Right lobe of liver (tissue), 6 donors: ENCODE results near the gene PDIA5. TPM values are rescaled to one million over a fixed set of nuclear protein-coding genes. Genes with fewer than 3 reads are reported as not detected.

Source experiments
- ATAC-seq, 4 donors: fragments of 200-7000 bp; cut with Tn5 transposase; one replicate each; pipeline ENCODE4 v1.9.1; 2020; ENCODE audit warnings: mild to moderate bottlenecking in 4 of 4, moderate library complexity in 4 of 4
- DNase-seq, 3 donors: peaks; one replicate each; pipeline ENCODE4 v3.0.0-alpha.2; 2020
- H3K27ac ChIP-seq, 3 donors: fragments of 200-600 bp; one replicate each; pipeline ENCODE4 v1.8.0; 2022
- H3K27me3 ChIP-seq, 2 donors: fragments of 200-600 bp; one replicate each; pipeline ENCODE4 v1.8.0; 2022
- H3K36me3 ChIP-seq, 4 donors: fragments of 200-600 bp; sonication (generic) in 1 of 4; one replicate each; pipeline versions ENCODE4 v1.5.1 to v1.8.0; 2017 to 2022; ENCODE audit warnings: control low read depth in 1 of 4
- H3K4me1 ChIP-seq, 4 donors: fragments of 200-600 bp; sonication (generic) in 1 of 4; one replicate each; pipeline versions ENCODE4 v1.5.1 to v1.8.0; 2017 to 2022; ENCODE audit warnings: control low read depth in 1 of 4
- H3K4me3 ChIP-seq, 3 donors: fragments of 200-600 bp; one replicate each; pipeline ENCODE4 v1.8.0; 2022
- H3K9me3 ChIP-seq, 4 donors: fragments of 200-600 bp; sonication (generic) in 1 of 4; one replicate each; pipeline versions ENCODE4 v1.5.1 to v1.8.0; 2017 to 2022; ENCODE audit warnings: control low read depth in 1 of 4
- CTCF ChIP-seq, 4 donors: fragments of 200-600 bp in 3 of 4; fragments of 450-650 bp in 1 of 4; IDR thresholded peaks; one replicate each; pipeline versions ENCODE4 v1.5.1 to v1.8.0; 2016 to 2022; ENCODE audit warnings: antibody characterized with exemption in 4 of 4, mild to moderate bottlenecking in 2 of 4
- POLR2A ChIP-seq: fragments of 450-650 bp; IDR thresholded peaks from one replicate; pipeline ENCODE4 v1.6.1; 2017; ENCODE audit warnings: antibody characterized with exemption, mild to moderate bottlenecking
- WGBS: methylation state at CpG from one replicate; pipeline ENCODE4 v1.1.6; 2018; ENCODE audit warnings: low coverage, low lambda C conversion rate; ENCODE audit not compliant: insufficient coverage; ENCODE audit errors: missing lambda C conversion rate; 5-methylcytosine and 5-hydroxymethylcytosine counted together
- intact Hi-C, 2 donors: fragments of 100-400 bp; cut with DNase I; formaldehyde crosslinking; loops; one replicate each; pipeline versions ENCODE4 v1.11.2 to v1.14.1; 2022
- total RNA-seq, 6 experiments: library from RNA; depleted of rRNA in 2 of 6; stranded (reverse); fragments of >200 nt in 2 of 6; fragmentation: NEBNext Ultra II Directional in 3 of 6; extraction: Animal tissue kit (Norgen Biotek cat#: 25700) in 3 of 6; gene quantifications; one replicate each; pipeline versions ENCODE4 v1.1.0 to v1.2.4, GENCODE V29; 2016 to 2023
- donor health status: DM: no; HTN: yes; CAD: no.
- donor health status: DM: no; HTN: no; CAD: no.
- donor health status: DM: no; HTN: no; CAD: no.
- donor health status: DM: no; HTN: yes; CAD: no.
- donor health status: DM: no; HTN: yes; CAD: no.

Gene PDIA5
- total RNA-seq, 6 experiments from 2014 or later = 26.2 to 109 (median 51.9) TPM

GRCh38 chr3:123034996-123035395 is 31.8 kb upstream of the PDIA5 start:
- intact Hi-C loops = no loop called here
- TF ChIP-seq CTCF (IDR thresholded peaks at IDR 0.05) = no peak
- no peak for TF ChIP-seq POLR2A
- DNase-seq = no peak
- no peaks in the 10 kb centered on the region for H3K27me3 ChIP-seq
- WGBS = 91% methylated on average over 3 of the region's 3 CpGs
- no peak overlapping the region for H3K4me3 ChIP-seq
- ATAC-seq = no peak
- no peak overlapping the region for H3K27ac ChIP-seq
- peaks cover 0 to 11% (median 0%) of the 10 kb centered on the region in 4 donors for H3K4me1 ChIP-seq
- H3K9me3 ChIP-seq = no peaks in the 10 kb centered on the region
- H3K36me3 ChIP-seq = no peaks in the 10 kb centered on the region

GRCh38 chr3:123036352-123037014 is 30.3 kb upstream of the PDIA5 start:
- intact Hi-C loops = no loop called here
- no peaks in the 10 kb centered on the region for H3K27me3 ChIP-seq
- no peaks in the 10 kb centered on the region for H3K36me3 ChIP-seq
- no peak overlapping the region for H3K27ac ChIP-seq
- no peak overlapping the region for H3K4me3 ChIP-seq
- peaks cover 0 to 11% (median 0%) of the 10 kb centered on the region in 4 donors for H3K4me1 ChIP-seq
- WGBS = 33% methylated on average over 8 of the region's 8 CpGs
- DNase-seq (no peak), ATAC-seq (peak; percentile 65 to 81 (median 74))
- H3K9me3 ChIP-seq = no peaks in the 10 kb centered on the region
- TF ChIP-seq POLR2A (no peak), CTCF (IDR thresholded peaks at IDR 0.05) (peak in 2 of 4 donors; percentile 17 to 20)

- ATAC-seq (no peak), DNase-seq (no peak)
- Histone ChIP-seq H3K9me3 (no peaks in the 10 kb centered on the region), H3K4me3 (no peak overlapping the region), H3K36me3 (no peaks in the 10 kb centered on the region), H3K27me3 (no peaks in the 10 kb centered on the region), H3K27ac (no peak overlapping the region), H3K4me1 (peaks cover 0 to 11% (median 0%) of the 10 kb centered on the region in 4 donors)
- TF ChIP-seq CTCF (IDR thresholded peaks at IDR 0.05) (no peak), POLR2A (no peak)
- intact Hi-C loops = no loop called here
- WGBS = 80% methylated on average over 4 of the region's 5 CpGs
These were observed 29.8 kb upstream of the PDIA5 start for GRCh38 chr3:123037015-123037375.

- no peak for DNase-seq
- Histone ChIP-seq H3K4me1 (peaks cover 0 to 11% (median 0%) of the 10 kb centered on the region in 4 donors), H3K27me3 (no peaks in the 10 kb centered on the region), H3K9me3 (no peaks in the 10 kb centered on the region), H3K4me3 (no peak overlapping the region), H3K27ac (no peak overlapping the region), H3K36me3 (no peaks in the 10 kb centered on the region)
- TF ChIP-seq POLR2A (no peak), CTCF (IDR thresholded peaks at IDR 0.05) (no peak)
- ATAC-seq = no peak
- intact Hi-C loops = no loop called here
These were observed 28.1 kb upstream of the PDIA5 start for GRCh38 chr3:123038751-123039150.
